HepG2 (cell line): ENCODE data around the gene LZTR1. TPM values are rescaled to one million over a fixed set of nuclear protein-coding genes. Genes with fewer than 3 reads are reported as not detected.
A peak's percentile ranks its signal among the peaks of the same experiment; 100 is the strongest.

Source experiments
- AHDC1 ChIP-seq: sonication (generic); formaldehyde crosslinking; IDR thresholded peaks from 2 replicates; pipeline ENCODE4 v1.5.1; 2020; ENCODE audit warnings: mild to moderate bottlenecking, missing genetic modification reagents, borderline replicate concordance
- ARID4A ChIP-seq: sonication (generic); formaldehyde crosslinking; IDR thresholded peaks from 2 replicates; pipeline ENCODE4 v1.5.0; 2020; ENCODE audit warnings: mild to moderate bottlenecking, missing genetic modification reagents, borderline replicate concordance
- DMTF1 ChIP-seq: sonication (generic); formaldehyde crosslinking; IDR thresholded peaks from 2 replicates; pipeline ENCODE4 v1.4.0; 2020; ENCODE audit warnings: mild to moderate bottlenecking, missing genetic modification reagents
- E2F1 ChIP-seq: sonication (generic); formaldehyde crosslinking; IDR thresholded peaks from 2 replicates; pipeline ENCODE4 v1.5.0; 2020; ENCODE audit warnings: missing genetic modification reagents
- FUBP1 ChIP-seq: sonication (generic); formaldehyde crosslinking; IDR thresholded peaks from 2 replicates; pipeline ENCODE4 v1.5.1; 2020; ENCODE audit warnings: missing genetic modification reagents, mild to moderate bottlenecking, borderline replicate concordance
- IRX3 ChIP-seq: sonication (generic); formaldehyde crosslinking; IDR thresholded peaks from 2 replicates; pipeline ENCODE4 v1.8.1; 2023; ENCODE audit warnings: mild to moderate bottlenecking, low read depth, missing genetic modification reagents, borderline replicate concordance
- MBNL3 ChIP-seq: fragments of 250-450 bp; sonication (Bioruptor Pico); conservative IDR thresholded peaks from 2 replicates; pipeline ENCODE4 v1.8.0; 2022; ENCODE audit warnings: mild to moderate bottlenecking, inconsistent platforms
- MIER3 ChIP-seq: IDR thresholded peaks from 2 replicates; pipeline ENCODE4 v1.6.1; 2016; ENCODE audit warnings: missing compliant biosample characterization, borderline replicate concordance
- NR2F2 ChIP-seq: IDR thresholded peaks from 2 replicates; pipeline ENCODE4 v1.6.1; 2012; ENCODE audit warnings: low read depth, inconsistent platforms, borderline replicate concordance
- RCOR2 ChIP-seq: IDR thresholded peaks from 2 replicates; pipeline ENCODE4 v1.6.1; 2016; ENCODE audit warnings: missing biosample characterization, missing genetic modification reagents
- ZNF776 ChIP-seq: sonication (generic); formaldehyde crosslinking; IDR thresholded peaks from 2 replicates; pipeline ENCODE4 v1.4.0; 2020; ENCODE audit warnings: mild to moderate bottlenecking, missing genetic modification reagents
- polyA plus RNA-seq, 8 experiments: library from polyadenylated mRNA; depleted of rRNA in 3 of 8; stranded (reverse) in 7 of 8; unstranded in 1 of 8; fragments of >200 nt; fragmentation: Illumina TruSeq in 4 of 8; extraction: Trizol in 4 of 8; gene quantifications; 2 replicates each; pipeline versions ENCODE4 v1.2.1 to v1.2.3, GENCODE V29; 2011 to 2016; ENCODE audit warnings: low read depth in 4 of 8, missing spikeins in 1 of 8, mixed read lengths in 1 of 8; ENCODE audit not compliant: insufficient read depth in 1 of 8
- total RNA-seq, 5 experiments: library from RNA; depleted of rRNA; stranded (reverse); fragments of >200 nt; fragmentation: Illumina TruSeq; extraction: Trizol; gene quantifications; 2 replicates each; pipeline ENCODE4 v1.2.3, GENCODE V29; 2016; ENCODE audit warnings: low read depth in 1 of 5

LZTR1 gene
- total and polyA plus RNA-seq, 2 of the 13 experiments (the other 11 are each of a cell fraction or from before 2014, with no cell fraction given): 21.8 to 22.4 TPM

GRCh38 chr22:21001601-21002325 lies 19.7 kb downstream of the LZTR1 start, which contains the start of gene THAP7 (continued):
- TF ChIP-seq ARID4A (CRISPR knock-in tag): peak; percentile 90
- TF ChIP-seq E2F1 (CRISPR knock-in tag): peak; percentile 69; the same call in 1 of the 2 replicates
- TF ChIP-seq DMTF1 (CRISPR knock-in tag): no peak
- no peak for TF ChIP-seq RCOR2
- TF ChIP-seq AHDC1 (CRISPR knock-in tag): 0 out of 2 replicates have a peak, but pooled peaks have one; percentile 40
- TF ChIP-seq IRX3 (CRISPR knock-in tag): peak; percentile 65; the same call in 1 of the 2 replicates
- no peak for TF ChIP-seq MBNL3 (CRISPR knock-in tag)
- TF ChIP-seq ZNF776 (CRISPR knock-in tag): peak; percentile 94
- peak; percentile 25; the same call in 1 of the 2 replicates for TF ChIP-seq MIER3 (CRISPR knock-in tag)
- no peak for TF ChIP-seq NR2F2
- TF ChIP-seq FUBP1 (CRISPR knock-in tag): no peak
